ENCODE measurements around the gene CCDC39. TPM values are rescaled to one million over a fixed set of nuclear protein-coding genes. Genes with fewer than 3 reads are reported as not detected.

CCDC39 gene
- total and polyA plus RNA-seq, 2 of the 8 experiments (the other 6 are each of a cell fraction or from before 2014, with no cell fraction given) = 0.12 to 0.80 TPM

DNA sequence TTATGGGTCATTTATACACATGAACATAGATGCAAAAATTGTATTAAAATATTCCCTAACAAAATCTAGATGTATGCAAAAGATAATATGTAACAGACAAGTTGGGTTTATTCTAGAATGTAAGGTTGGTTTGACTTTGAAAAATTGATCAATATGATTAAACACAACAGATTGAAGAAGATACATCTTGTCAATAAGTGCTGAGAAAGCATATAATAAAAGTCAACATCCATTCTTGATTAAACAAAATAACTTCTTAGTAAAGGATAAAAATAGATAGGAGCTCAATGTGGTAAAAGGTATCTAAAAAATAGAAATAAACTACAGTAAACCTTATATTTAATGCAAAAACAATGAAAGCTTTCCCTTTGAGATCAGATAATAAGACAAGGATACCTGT is 38.3 kb downstream of the CCDC39 start:
- Histone ChIP-seq H4K5ac (ENCODE audit: insufficient read length, low read depth, low read length) (no peak overlapping the region), H3K14ac (ENCODE audit: insufficient read length) (no peak overlapping the region), H4K8ac (ENCODE audit: extremely low read depth, insufficient read depth, low read length) (no peak overlapping the region), H3K27me3 (replicated peaks in 1 of 4; ENCODE audit: control insufficient read depth in 3 of 4, extremely low read depth in 1 of 4, insufficient read depth in 3 of 4, low read length in 3 of 4) (no peaks in the 10 kb centered on the region), H3K23me2 (ENCODE audit: low read depth, low read length) (no peaks in the 10 kb centered on the region), H2AFZ (ENCODE audit: low read length) (no peak overlapping the region), H2BK12ac (ENCODE audit: low read depth, low read length) (no peak overlapping the region), H4K91ac (replicated peaks; ENCODE audit: insufficient read length, low read length) (no peak overlapping the region), H3K79me2 (ENCODE audit: control insufficient read depth in 1 of 2, insufficient read depth in 2 of 2, low read length in 2 of 2) (no peaks in the 10 kb centered on the region), H3K4ac (replicated peaks; ENCODE audit: insufficient read length, low read depth, low read length) (no peak overlapping the region), H3K36me3 (ENCODE audit: control insufficient read depth in 2 of 4, insufficient read depth in 4 of 4, low read length in 3 of 4) (no peaks in the 10 kb centered on the region), H3K4me1 (replicated peaks in 1 of 4; ENCODE audit: control insufficient read depth in 3 of 4, insufficient read depth in 4 of 4, low read length in 3 of 4) (no peaks in the 10 kb centered on the region), H3K27ac (ENCODE audit: low read depth, low read length) (no peak overlapping the region), H3K79me1 (ENCODE audit: low read depth, low read length) (no peaks in the 10 kb centered on the region), H3K23ac (ENCODE audit: insufficient read length) (no peak overlapping the region), H3K4me3 (ENCODE audit: extremely low read depth in 1 of 4, insufficient read depth in 2 of 4, low read depth in 3 of 4, low read length in 4 of 4) (no peak overlapping the region), H2BK120ac (replicated peaks; ENCODE audit: low read depth, low read length) (no peak overlapping the region), H3K4me2 (ENCODE audit: insufficient read depth in 1 of 2, low read depth in 2 of 2, low read length in 2 of 2) (no peak overlapping the region), H2BK20ac (ENCODE audit: low read length) (no peak overlapping the region), H3K18ac (ENCODE audit: extremely low read depth, low read length) (no peak overlapping the region), H4K20me1 (replicated peaks in 1 of 2; ENCODE audit: control insufficient read depth in 1 of 2, insufficient read depth in 2 of 2, low read length in 2 of 2) (no peaks in the 10 kb centered on the region), H2BK5ac (ENCODE audit: low read depth, low read length) (no peak overlapping the region), H3K56ac (replicated peaks; ENCODE audit: insufficient read length, low read depth, low read length) (no peak overlapping the region), H3K9me3 (ENCODE audit: insufficient read depth in 2 of 2, low read depth in 1 of 2, low read length in 1 of 2) (no peaks in the 10 kb centered on the region), H2AK5ac (ENCODE audit: low read depth, low read length) (no peak overlapping the region), H3K9ac (replicated peaks in 1 of 4; ENCODE audit: extremely low read depth in 1 of 4, low read depth in 3 of 4, low read length in 3 of 4) (no peak overlapping the region), H2BK15ac (ENCODE audit: low read length) (no peak overlapping the region)
- ChIA-PET CTCF (ENCODE audit: partially characterized antibody) (no interaction called here), POLR2A (ENCODE audit: partially characterized antibody) (no interaction called here)
- DNase-seq (ENCODE audit: low read depth in 1 of 2, low spot score in 2 of 2) (no peak), FAIRE-seq (no peak)
- no peak for TF ChIP-seq TCF12 (IDR thresholded peaks at IDR 0.05; ENCODE audit: low read depth, low read length)
- no peak for TF ChIP-seq MAFK (IDR thresholded peaks at IDR 0.05; ENCODE audit: low read depth, low read length)
